Lower leg skin (tissue), 3 donors: ENCODE results near the gene FBXL20.

ENCODE experiments used
- CTCF ChIP-seq, 3 donors: fragments of 450-650 bp; IDR thresholded peaks; one replicate each; pipeline ENCODE4 v1.5.1; 2016; ENCODE audit warnings: antibody characterized with exemption in 3 of 3, mild to moderate bottlenecking in 3 of 3, moderate library complexity in 2 of 3
- POLR2A ChIP-seq, 2 donors: fragments of 450-650 bp; IDR thresholded peaks; one replicate each; pipeline ENCODE4 v1.6.1; 2016 to 2017; ENCODE audit warnings: antibody characterized with exemption in 2 of 2, mild to moderate bottlenecking in 1 of 2, moderate library complexity in 1 of 2

- peak in 1 of 3 donors; percentile 91 for TF ChIP-seq CTCF (IDR thresholded peaks at IDR 0.05)
- no peak for TF ChIP-seq POLR2A (IDR thresholded peaks at IDR 0.05)
Observed at GRCh38 chr17:39244600-39245570, 156.5 kb downstream of the FBXL20 start.
